Stimulated activated CD8-positive, alpha-beta memory T cell treated with anti-CD3 and anti-CD28 coated beads, Interleukin-4, amount 100 ng/mL, for 1 hour (primary cell): Measurements from ENCODE around the gene CPTP.
"Not testable (repeated sequence)": the region's sequence is repeated elsewhere in the genome, so short reads cannot be mapped to it uniquely, and the experiment has no call there.

Experiments used
- DNase-seq, 2 donors: peaks; one replicate each; pipeline ENCODE4 v3.0.0-alpha.2; 2020; ENCODE audit warnings: low read depth in 2 of 2, low spot score in 1 of 2

The CPTP gene

GRCh38 chr1:1360506-1361169, 36.0 kb downstream of the CPTP start:
- DNase-seq: no peak

- DNase-seq: no peak
These were observed 36.8 kb downstream of the CPTP start for GRCh38 chr1:1361233-1361981.

DNA sequence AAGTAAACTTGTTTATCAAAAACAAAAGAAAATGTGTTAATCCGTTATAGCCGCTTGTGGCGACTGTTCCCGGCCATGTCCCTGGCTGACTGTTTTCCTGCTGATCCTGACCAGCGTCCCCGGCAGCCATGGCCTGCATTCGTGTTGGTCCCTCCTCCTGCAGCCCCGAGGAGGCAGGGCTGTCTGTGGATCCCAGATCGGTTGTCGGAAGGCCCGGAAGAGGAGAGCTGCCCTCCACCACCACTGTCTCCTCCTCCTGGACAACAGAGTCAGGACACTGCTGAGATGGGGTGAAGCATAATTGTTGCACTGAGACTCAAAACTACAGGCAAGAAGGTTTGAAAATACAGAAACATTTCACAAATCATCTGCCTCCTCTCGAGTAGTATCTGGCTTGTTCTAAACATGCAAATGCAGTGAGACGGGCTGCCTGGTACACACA, 37.4 kb downstream of the CPTP start:
- no peak for DNase-seq

DNA sequence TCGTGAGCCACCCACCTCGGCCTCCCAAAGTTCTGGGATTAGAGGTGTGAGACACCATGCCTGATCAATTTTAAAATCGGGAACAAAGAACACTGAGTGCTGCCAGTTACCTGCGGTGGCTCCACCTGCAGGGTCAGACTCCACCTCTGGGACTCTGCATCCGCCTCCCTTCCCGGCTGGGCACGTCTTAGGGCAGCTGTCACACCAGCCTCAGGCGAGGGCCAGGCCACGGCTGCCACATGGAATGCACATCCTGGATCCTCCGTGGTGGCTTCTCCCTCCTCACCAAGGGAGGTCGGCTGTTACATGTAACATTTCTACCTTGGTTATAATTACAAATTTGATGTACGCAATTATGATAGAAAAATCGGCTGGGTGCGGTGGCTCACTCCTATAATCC, 39.7 kb downstream of the CPTP start:
- no peak for DNase-seq

DNA sequence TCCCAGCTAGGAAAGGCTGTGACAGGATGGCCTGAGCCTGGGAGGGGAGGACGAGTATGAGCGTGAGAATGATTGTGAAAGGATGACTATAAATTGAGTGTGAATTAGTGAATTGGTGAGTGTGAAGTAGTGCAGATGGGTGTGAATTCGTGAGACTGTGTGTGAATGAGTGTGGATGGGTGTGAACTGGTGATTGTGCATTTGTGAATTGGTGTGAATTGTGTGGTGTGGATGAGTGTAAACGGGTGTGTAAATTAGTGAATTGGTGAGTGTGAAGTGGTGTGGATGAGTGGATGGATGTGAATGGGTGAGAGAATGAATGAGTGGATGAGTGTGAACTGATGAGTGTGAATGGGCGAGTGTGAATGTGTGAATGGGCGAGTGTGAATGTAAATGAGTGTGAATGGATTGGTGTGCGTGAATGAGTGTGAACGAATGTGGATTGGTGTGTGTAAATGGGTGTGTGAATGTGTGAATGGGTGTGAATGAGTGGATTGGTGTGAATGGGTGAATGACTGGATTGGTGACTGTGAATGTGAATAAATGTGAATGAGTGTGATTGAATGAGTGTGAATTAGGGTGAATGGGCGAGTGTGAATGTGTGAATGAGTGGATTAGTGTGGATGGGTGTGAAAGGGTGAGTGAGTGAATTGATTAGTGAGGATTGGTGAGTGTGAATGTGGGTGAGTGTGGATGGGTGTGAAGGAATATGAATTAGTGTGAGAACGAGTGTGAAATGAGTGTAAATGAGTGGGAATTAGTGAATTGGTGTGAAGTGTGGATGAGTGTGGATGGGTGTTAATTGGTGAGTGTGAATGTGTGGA, 41.5 kb downstream of the CPTP start:
- DNase-seq: no peak

DNA sequence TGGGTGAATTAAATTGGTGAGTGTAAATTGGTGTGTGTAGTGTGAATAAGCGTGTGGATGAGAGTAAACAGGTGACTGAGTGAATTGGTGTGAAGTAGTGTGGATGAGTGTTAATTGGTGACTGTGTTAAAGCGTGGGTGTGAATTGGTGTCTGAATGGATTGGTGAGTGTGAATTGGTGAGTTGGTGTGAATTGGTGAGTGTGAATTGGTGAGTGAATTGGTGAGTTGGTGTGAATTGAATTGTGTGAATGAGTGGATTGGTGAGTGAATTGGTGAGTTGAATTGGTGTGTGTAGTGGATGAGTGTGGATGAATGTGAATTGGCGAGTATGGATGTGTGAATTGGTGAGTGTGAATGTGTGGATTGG, 42.1 kb downstream of the CPTP start:
- DNase-seq: no peak

GRCh38 chr1:1367315-1367714, 42.7 kb downstream of the CPTP start:
- DNase-seq: no peak

- DNase-seq: not testable (repeated sequence)
These were observed 45.5 kb downstream of the CPTP start for GRCh38 chr1:1370094-1370493.

- no peak for DNase-seq
These were observed 46.2 kb downstream of the CPTP start for GRCh38 chr1:1370771-1371300.

DNA sequence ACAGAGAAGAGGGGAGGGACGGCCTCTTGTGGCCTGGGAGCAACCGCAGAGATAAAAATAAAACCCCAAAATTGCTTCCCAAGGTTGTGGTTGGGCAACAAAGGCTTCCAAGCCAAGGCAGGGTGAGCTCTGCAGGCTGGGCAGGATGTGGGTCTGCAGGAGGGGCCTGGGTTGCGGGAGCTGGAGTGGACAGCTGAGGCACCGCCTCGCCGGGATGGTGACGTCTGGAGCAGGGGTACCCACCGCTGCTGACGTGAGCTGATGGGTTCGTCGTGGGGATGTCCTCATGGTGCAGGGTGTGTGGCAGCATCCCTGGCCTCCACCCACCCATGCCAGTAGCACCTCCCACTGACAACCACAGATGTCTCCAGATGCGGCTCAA, 46.8 kb downstream of the CPTP start:
- no peak for DNase-seq

GRCh38 chr1:1371746-1372711, 47.4 kb downstream of the CPTP start:
- DNase-seq: peak; percentile 55 to 59

GRCh38 chr1:1373051-1373814, 48.6 kb downstream of the CPTP start:
- no peak for DNase-seq

GRCh38 chr1:1373815-1374588, 49.4 kb downstream of the CPTP start:
- no peak for DNase-seq

- DNase-seq: no peak
These were observed 50.0 kb downstream of the CPTP start for GRCh38 chr1:1374589-1374928.

DNA sequence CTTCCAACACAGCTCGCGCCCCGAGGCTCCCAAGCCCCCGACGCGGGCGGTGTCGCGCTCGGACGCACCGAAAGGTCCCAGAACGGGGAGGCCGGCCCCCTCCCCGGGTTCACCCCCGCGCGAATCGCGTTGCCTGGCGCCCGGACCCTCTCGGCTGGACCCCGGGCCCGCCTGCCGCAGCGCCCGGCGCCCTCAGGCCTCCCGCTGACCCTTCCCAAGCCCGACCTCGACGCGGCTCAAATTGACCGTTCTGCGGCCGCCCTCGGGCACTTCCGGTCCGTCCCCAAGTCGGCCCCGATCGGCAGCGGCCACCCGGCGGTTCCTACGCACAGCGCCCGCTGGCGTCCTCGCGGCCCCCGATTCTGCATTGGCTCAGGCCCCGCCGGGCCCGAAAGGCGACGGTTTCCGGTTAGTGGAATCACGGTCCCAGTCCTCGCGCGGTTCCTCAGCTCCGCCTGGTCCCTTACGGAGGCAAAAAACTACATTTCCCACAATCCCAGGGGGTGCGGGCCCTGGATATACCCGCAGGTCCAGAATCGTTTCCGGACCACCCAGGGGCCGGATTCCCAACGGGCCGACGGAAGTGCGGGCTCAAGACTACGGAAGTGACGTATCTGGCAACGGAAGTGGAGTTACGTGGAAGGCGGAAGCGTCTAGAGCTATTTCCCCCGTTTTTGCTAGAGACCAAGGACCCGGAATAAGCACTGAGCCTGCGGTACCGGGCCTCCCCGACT, 50.5 kb downstream of the CPTP start, which contains the start of gene AURKAIP1:
Gene AURKAIP1, minus strand, starts transcription at position 279 of the 734 bp plus-strand sequence. CDS start 451 bp downstream, outside the sequence.
- DNase-seq: peak; percentile 85 to 88

DNA sequence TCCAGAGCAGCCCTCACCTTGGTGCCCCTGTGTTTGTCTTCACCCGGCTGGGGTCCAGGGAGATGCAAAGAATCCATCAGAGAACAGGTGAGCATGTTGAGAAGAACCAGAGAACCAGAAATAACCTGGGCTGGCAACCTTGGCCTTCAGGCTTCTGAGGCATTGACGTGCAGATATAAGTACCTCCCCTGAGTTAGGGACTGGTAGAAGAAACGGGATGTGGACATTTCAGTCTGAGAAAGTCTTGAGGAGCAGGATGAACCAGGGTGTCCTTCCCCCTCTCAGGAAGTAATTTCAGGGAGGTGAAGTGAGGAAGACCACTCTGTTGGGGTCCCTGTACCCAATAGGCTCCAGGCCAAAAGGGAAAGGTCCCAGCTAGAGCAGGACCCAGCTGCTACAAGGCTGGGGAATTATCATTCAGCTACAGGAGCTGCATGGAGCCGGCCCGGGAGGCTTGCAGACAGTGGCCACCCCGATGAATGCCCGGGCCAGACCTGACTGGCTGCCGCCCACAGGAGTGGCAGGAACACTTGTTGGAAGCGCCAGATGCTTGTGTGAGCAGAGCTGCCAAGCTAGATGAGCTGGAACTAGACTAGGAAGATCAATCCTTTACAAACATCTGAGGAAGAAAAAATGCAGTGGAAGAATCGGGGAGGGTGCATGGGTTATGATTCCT, 52.1 kb downstream of the CPTP start:
- no peak for DNase-seq

- no peak for DNase-seq
These were observed 53.1 kb downstream of the CPTP start for GRCh38 chr1:1377540-1378205.
